HG03060 (cell line): Measurements from ENCODE around the gene PIK3C2G.

Source experiments
- ATAC-seq: cut with Tn5 transposase; IDR thresholded peaks from one replicate; pipeline ENCODE4 v1.9.1; 2021; ENCODE audit warnings: low read depth, moderate number of reproducible peaks; ENCODE audit not compliant: unreplicated experiment

Gene PIK3C2G

DNA sequence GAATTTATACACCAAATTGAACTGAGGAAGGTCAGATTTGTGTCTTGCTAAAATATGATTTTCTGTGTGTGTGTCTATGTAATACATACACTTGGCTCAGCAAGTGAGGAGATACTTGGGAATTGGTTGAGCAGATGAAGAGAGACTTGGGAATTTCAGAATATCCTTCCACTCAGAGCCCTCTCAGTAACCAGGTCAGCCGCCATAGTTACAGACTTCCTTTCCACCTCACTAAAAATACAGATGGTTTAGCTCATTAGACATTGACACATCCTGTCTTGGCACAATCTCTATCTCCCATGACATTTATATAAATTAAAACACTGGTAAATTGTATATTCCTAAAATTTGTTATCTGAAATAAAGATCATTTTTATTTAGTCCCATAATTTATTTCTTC is 15.9 kb downstream of the PIK3C2G start:
- no peak for ATAC-seq

GRCh38 chr12:18280728-18281127 is 19.4 kb downstream of the PIK3C2G start:
- no peak for ATAC-seq

DNA sequence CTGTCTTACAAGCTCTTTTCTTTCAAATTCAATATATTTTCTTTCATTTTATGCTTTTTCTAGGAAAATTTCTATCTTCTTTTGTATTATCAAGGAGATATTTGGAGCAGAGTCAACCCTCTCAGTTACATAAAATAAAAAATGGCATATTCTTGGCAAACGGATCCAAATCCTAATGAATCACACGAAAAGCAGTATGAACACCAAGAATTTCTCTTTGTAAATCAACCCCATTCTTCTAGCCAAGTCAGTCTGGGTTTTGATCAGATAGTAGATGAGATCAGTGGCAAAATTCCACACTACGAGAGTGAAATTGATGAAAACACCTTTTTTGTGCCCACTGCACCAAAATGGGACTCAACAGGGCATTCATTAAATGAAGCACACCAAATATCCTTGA is 20.6 kb downstream of the PIK3C2G start:
- ATAC-seq, result no peak

- no peak for ATAC-seq
Observed at GRCh38 chr12:18283831-18284230, 22.5 kb downstream of the PIK3C2G start.

GRCh38 chr12:18284386-18284785 is 23.1 kb downstream of the PIK3C2G start:
- ATAC-seq, result no peak

GRCh38 chr12:18285161-18285560 is 23.8 kb downstream of the PIK3C2G start:
- no peak for ATAC-seq

DNA sequence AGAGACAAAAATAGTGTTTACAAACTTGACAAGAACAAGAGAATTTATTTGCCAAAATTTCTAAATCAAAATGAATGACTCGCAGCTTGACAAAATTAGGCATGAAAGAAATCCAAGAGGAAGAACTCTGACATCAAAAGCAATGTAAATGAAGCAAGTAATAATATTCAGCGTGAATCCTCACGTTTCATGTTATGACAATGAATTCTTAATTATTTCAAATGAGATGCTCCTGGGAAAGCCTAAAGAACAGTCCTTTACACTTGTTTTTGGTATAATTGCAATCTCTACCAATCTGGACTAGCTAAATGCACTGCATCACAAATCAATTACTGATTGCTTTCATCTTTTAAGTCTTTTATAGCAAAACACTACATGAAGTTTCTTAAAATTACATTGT is 29.1 kb downstream of the PIK3C2G start:
- no peak for ATAC-seq

DNA sequence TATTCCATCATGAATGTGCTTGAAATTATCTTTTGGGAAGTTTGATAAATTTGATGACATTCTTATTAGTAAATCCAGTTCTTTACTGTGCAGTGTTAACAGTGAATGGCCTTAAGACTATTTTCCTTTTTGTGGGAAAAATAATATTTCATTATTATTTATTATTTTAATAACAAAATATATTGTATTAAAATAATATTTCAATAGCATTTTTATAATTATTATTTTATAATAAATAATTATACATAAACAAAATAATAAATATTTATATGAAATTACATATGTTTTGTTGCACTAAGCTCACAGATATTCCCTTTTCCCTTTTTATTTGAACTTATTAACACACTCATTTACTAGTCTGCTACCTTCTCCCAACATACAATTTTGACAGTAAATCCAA is 33.6 kb downstream of the PIK3C2G start:
- no peak for ATAC-seq

GRCh38 chr12:18296201-18296908 is 35.0 kb downstream of the PIK3C2G start:
- no peak for ATAC-seq

- no peak for ATAC-seq
Observed at GRCh38 chr12:18296909-18297280, 35.6 kb downstream of the PIK3C2G start.

DNA sequence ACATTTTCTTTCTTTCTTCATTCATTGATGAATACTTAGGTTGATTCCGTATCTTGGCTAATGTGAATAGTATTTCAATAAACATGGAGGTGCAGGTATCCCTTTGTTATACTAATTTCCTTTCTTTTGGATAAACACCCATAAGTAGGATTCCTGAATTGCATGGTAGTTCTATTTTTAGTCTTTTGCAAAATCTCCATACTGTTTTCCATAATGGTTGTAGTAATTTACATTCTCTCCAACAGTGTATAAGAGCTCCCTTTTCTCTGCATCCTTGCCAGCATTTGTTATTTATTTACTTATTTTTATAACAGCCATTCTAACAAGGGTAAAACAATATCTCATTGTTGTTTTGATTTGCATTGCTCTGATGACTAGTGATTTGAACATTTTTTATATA is 36.6 kb downstream of the PIK3C2G start:
- no peak for ATAC-seq

DNA sequence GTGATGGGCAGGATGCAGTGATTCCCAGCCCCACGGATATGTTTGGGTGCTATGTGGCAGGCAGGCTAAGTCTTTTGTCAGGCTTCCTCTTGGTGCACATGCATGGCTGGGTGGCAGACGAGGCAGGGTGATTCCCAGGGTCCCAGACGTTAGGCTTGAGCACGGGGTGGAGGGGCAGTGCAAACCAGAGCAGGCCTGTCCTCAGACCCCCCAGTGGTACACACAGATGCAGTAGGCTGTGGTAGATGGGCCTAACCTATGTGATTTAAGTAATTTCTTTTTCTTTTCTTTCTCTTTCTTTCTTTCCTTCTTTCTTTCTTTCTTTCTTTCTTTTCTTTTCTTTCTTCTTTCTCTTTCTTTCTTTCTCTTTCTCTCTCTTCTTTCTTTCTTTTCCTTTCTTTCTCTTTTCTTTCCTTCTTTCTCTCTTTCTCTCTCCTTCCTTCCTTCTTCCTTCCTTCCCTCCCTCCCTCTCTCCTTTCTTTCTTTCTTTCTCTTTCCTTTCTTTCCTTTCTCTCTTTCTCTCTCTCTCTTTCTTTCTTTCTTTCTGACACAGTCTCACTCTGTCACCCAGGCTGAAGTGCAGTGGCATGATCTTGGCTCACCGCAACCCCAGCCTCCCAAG is 41.6 kb downstream of the PIK3C2G start:
- ATAC-seq, result no peak

DNA sequence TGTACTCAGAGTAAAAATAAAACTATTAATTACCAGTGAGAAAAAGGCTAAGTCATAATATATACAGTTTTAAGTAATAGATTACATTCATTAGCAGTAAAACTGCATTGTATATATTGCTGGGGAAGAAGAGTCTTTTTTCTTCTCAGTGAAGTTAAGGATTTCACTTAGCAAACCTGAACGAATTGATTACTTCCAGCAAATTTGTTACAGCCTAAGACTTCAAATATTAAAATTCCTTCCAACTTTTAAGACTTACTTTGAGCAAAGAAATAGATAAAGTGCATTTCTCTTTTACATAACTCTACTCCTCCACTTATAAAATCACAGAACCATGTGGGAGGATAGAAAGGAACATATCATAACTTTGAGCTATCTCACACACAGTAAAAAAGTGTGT is 43.3 kb downstream of the PIK3C2G start:
- no peak for ATAC-seq

GRCh38 chr12:18306311-18306710 is 45.0 kb downstream of the PIK3C2G start:
- ATAC-seq, result no peak

DNA sequence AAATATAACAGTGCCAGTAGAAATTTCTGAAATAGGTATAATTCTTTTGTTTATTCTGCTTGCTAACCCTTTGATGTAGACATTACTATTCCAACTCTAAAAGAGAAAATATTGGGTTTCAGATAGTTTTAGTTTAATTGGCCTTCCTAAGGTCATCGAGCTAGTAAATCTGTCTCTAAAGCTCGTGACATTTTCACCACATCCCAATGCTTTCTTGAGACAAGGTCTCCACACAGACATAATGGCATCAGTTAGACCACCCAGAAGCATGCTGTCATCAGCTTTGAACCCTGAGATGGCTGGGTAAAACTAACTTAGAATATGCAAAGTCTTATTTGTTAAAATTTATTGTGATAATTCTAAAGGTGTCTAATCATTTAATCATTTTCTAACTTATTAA is 52.0 kb downstream of the PIK3C2G start:
- ATAC-seq, result no peak

DNA sequence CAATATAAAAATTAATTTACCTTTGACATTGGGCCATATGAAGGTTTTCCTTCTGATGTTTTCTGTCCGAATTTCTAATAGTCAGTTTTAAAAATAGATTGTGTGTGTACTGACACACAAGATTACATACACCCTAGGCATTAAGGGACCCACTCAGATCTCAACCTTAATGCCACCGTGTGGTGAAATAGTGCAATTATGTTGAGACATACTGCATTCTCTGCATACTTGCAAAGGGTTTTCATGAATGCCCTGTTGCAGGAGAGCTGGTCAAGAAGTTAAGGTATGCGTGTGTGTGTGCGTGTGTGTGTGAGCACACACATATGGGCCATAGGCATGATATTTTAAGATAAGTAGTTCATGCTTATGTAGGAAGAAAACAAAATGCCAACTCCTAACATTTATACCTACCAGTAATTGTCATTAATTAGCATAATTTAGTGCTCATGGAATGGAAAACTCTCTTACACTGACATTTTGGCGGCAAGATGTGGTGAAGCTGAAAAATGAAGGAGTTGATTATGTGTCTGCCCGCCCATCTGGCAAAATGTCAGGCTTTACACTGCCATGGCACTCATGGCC is 58.8 kb downstream of the PIK3C2G start:
- no peak for ATAC-seq

DNA sequence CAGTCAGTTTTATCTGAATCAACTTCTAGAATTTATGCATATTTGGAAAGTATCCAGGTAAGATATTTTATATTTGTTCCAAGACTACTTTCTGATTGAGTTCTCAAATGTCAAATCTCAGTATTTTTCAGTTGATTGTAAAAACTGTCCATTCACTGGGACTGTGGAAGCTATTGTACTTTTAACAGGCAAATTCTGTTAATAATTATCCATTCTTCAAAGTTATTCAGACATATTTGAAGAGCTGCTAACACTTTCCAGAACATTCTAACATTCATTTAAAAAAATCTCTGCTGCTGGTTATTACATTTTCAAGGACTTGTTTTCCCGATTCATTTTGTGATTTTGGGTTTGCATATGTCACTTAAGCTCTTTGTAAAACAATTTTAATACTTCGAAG is 59.7 kb downstream of the PIK3C2G start:
- ATAC-seq, result no peak

- no peak for ATAC-seq
Observed at GRCh38 chr12:18323159-18323558, 61.8 kb downstream of the PIK3C2G start.

GRCh38 chr12:18327036-18327435 is 65.7 kb downstream of the PIK3C2G start:
- no peak for ATAC-seq

DNA sequence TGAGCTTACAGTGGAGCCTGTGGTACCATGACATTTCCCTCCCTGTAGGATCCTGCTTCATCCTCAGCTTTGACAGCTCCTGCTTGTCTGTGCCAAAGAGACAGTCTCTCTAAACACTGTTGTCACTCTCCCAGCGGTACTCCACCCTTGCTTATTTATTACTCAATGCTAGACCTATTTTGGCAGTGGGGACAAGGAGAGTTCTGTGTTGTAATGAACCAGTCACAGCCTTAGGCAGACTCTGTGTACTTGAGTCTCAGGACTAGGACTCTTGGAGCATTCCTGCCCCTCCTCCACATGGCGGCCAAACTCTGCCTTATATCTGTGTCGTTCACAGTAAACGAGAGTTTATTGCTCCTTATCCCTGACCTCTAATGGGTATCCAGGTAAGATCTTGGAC is 70.9 kb downstream of the PIK3C2G start:
- ATAC-seq, result no peak

- ATAC-seq, result no peak
Observed at GRCh38 chr12:18339633-18340032, 78.3 kb downstream of the PIK3C2G start.

DNA sequence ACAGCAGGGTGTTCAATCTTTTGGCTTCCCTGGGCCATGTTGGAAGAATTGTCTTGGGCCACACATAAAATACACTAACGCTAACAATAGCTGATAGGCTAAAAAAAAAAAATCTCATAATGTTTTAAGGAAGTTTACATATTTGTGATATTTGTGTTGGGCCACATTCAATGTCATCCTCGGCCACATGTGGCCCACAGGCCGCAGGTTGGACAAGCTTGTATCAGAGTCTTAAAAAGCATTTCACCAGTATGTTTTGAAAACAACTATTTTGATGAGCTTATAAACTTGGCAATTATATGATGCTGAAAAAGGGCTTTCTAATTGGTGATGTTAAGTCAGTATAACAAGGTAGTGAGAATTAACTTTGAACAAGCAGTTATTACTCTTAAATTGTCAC is 78.9 kb downstream of the PIK3C2G start:
- ATAC-seq, result no peak
